Activated CD8-positive, alpha-beta memory T cell treated with anti-CD3 and anti-CD28 coated beads, Interleukin-2, amount 10 ng/mL, durations not matched to agents 7 days and 5 days (primary cell): Measurements from ENCODE around the gene OR52E8. TPM values are rescaled to one million over a fixed set of nuclear protein-coding genes. Genes with fewer than 3 reads are reported as not detected.

ENCODE experiments used
- ATAC-seq: fragments of 150-1000 bp; cut with Tn5 transposase; one replicate; pipeline ENCODE4 v1.10.0; 2021; ENCODE audit warnings: moderate library complexity
- CTCF ChIA-PET: fragments of 350-600 bp; sonication (Branson Sonifier 250); formaldehyde crosslinking; loops from one replicate; lab custom pipeline; 2021; ENCODE audit warnings: antibody characterized with exemption; lab: Charles Lee
- DNase-seq: peaks from one replicate; pipeline ENCODE4 v3.0.0-alpha.2; 2020
- H3K27ac Mint-ChIP-seq: one replicate; pipeline ENCODE4 v1.8.0; 2021; ENCODE audit warnings: mild to moderate bottlenecking, mixed read lengths
- H3K27me3 Mint-ChIP-seq: one replicate; pipeline ENCODE4 v1.8.0; 2021; ENCODE audit warnings: mixed read lengths
- H3K36me3 Mint-ChIP-seq: one replicate; pipeline ENCODE4 v1.8.0; 2021; ENCODE audit warnings: mild to moderate bottlenecking, mixed read lengths
- H3K4me1 Mint-ChIP-seq: one replicate; pipeline ENCODE4 v1.8.0; 2021; ENCODE audit warnings: mixed read lengths
- H3K4me3 Mint-ChIP-seq: one replicate; pipeline ENCODE4 v1.8.0; 2021; ENCODE audit warnings: mild to moderate bottlenecking, moderate library complexity, mixed read lengths
- H3K9me3 Mint-ChIP-seq: one replicate; pipeline ENCODE4 v1.8.0; 2022; ENCODE audit warnings: low read depth, mixed read lengths
- total RNA-seq, 2 experiments: library from RNA; stranded (reverse); gene quantifications; one replicate each; pipeline ENCODE4 v1.2.3, GENCODE V29; 2021

The OR52E8 gene
- total RNA-seq, result not detected

DNA sequence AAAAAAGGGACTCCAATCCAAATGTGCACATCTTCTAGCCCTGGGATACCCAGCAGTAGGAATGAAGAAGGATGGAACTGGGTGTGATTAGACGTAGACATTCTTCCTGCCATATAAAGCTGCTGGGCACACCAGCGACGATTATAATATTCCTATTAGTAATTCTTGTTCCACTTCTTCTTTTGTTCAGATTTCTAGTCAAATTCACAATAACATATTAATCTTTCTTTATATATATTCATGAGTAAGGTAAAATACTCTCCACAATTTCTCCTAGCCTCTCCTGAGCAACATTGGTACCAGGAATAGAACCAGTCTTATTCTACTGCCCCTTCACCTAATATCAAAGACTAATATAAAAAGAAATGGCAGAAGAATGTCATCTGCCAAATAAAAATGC lies at the start of gene OR52E8:
OR52E8 (minus strand) TSS at position 101 of the 400 bp plus-strand sequence; CDS start at position 101, 0 bp downstream.
- H3K9me3 Mint-ChIP-seq, result no peaks in the 10 kb centered on the region
- ATAC-seq (no peak), DNase-seq (no peak)
- CTCF ChIA-PET, result no interaction called here
- H3K27ac Mint-ChIP-seq, result no peak within 1 kb of the TSS
- H3K27me3 Mint-ChIP-seq, result peaks cover 3% of the 10 kb centered on the region
- no peaks in the 10 kb centered on the region for H3K36me3 Mint-ChIP-seq
- no peak within 1 kb of the TSS for H3K4me3 Mint-ChIP-seq
- H3K4me1 Mint-ChIP-seq, result no peaks in the 10 kb centered on the region

DNA sequence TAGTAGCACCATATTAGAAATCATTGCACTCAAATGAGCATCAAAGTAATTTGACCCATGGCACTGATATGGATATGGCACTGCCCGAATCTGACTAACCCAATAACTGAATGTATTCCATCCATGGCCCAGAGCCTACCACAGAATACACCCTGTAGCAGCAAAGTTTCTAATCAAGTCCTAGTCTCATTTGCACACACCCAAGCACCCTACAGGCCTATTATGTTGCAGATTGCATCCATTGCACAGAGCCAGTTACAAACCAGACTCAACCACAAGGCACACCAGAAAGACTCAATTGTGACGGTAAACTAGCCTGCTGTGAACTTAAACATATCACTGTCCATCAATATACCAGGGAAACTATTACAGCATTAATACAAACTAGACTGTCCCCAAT lies 42.0 kb upstream of the OR52E8 start:
- Mint-ChIP-seq H3K4me3 (no peak overlapping the region), H3K9me3 (no peaks in the 10 kb centered on the region), H3K36me3 (no peaks in the 10 kb centered on the region), H3K27ac (no peak overlapping the region), H3K4me1 (no peaks in the 10 kb centered on the region), H3K27me3 (peaks cover 4% of the 10 kb centered on the region)
- ATAC-seq (no peak), DNase-seq (no peak)
- CTCF ChIA-PET, result no interaction called here

DNA sequence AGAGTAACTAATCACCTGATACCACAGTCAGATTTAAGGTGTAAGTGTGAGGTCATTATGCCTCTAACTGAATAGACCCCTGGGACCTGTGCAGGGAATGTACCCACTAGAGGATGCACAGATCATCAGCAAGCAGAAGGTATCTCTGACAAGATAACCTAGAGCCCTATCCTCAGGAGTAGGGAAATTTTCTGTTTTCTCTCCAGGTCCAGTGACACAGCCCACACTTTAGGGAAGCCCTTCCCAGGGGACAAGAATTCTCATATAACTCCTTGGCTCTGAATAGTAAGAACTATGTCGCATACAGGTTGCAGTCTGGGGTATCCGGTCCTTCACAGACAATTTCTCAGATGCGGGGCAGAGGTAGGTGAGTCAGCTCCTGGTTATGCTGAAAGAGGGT lies 35.4 kb upstream of the OR52E8 start, which contains the start of gene OR52E5:
OR52E5 (plus strand) TSS at position 301 of the 400 bp plus-strand sequence. CDS start 7,569 bp downstream, outside the sequence.
- ATAC-seq (no peak), DNase-seq (no peak)
- CTCF ChIA-PET, result no interaction called here
- Mint-ChIP-seq H3K4me1 (no peaks in the 10 kb centered on the region), H3K36me3 (no peaks in the 10 kb centered on the region), H3K4me3 (no peak within 1 kb of the TSS), H3K9me3 (no peaks in the 10 kb centered on the region), H3K27me3 (peaks cover 7% of the 10 kb centered on the region), H3K27ac (no peak within 1 kb of the TSS)

DNA sequence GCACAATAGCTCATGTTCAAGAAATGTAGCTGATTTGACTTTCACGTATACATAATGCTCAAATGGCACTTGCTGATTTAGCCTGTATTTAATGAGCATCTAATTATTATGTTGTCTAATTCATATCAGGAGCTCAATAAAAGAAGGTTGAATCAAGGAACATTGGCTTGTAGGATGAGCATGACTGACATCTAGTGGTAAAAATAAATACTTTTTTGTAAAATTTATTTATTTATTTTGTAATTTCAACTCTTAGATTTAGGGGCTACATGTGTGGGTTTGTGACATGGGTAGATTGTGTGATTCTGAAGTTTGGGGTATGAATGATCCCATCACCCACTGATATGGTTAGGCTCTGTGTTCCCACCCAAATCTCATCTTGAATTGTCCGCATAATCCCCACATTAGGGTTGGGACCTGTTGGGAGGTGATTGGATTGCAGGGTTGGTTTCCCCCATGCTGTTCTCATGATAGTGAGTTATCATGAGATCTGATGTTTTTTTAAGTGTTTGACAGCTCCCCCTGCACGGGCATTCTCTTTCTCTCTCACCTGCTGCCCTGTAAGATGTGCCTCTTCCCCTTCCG lies 33.8 kb upstream of the OR52E8 start:
- no peak overlapping the region for H3K27ac Mint-ChIP-seq
- DNase-seq (no peak), ATAC-seq (no peak)
- CTCF ChIA-PET, result interaction anchor here (0.9 to 1.2 kb wide), 4 partner anchors 9 to 462 kb away, joined by 3 to 7 read pairs (median 4); no protein-coding TSS in a partner anchor
- H3K27me3 Mint-ChIP-seq, result peaks cover 10% of the 10 kb centered on the region
- no peaks in the 10 kb centered on the region for H3K9me3 Mint-ChIP-seq
- no peak overlapping the region for H3K4me3 Mint-ChIP-seq
- H3K4me1 Mint-ChIP-seq, result no peaks in the 10 kb centered on the region
- no peaks in the 10 kb centered on the region for H3K36me3 Mint-ChIP-seq

DNA sequence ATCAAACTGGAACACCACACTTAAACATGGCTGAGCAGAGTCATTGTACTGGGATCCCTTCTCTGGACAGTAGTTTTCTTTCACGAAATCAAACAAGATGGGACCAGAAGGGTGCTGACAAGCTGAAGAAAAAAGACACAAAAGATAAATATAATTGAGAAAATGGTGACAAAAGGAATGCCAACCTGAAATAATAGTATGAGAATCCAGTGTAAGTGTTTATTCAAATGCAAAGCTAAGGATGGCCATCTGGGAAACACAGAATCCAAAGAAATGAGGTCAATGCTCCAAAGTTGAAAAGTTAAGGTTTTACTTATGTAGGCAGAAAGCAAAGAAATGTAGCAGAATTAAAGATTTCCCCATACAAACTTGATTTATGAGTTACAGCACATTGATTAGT lies 30.2 kb upstream of the OR52E8 start:
- CTCF ChIA-PET, result no interaction called here
- Mint-ChIP-seq H3K27me3 (peaks cover 6% of the 10 kb centered on the region), H3K4me1 (no peaks in the 10 kb centered on the region), H3K9me3 (no peaks in the 10 kb centered on the region), H3K27ac (no peak overlapping the region), H3K36me3 (no peaks in the 10 kb centered on the region), H3K4me3 (no peak overlapping the region)
- DNase-seq (no peak), ATAC-seq (no peak)

DNA sequence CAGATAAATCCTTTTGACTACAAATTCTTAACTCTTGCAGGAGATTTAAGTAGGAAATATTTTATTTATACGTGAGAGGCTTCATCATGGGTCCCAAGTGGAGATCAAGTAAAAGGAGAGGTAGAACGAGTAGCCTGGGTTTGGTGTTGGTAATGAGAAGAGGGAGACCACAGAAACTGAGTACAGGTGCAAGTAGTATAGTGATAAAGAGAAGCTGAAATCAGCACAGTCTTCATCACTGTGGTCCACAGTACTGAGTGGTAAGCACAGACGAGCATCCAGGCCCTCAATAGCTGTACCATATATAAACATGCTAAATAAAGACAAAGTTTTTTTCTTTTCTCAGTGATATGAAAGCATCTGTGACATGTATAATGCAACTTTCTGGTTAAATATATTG lies 29.7 kb upstream of the OR52E8 start:
- CTCF ChIA-PET, result no interaction called here

DNA sequence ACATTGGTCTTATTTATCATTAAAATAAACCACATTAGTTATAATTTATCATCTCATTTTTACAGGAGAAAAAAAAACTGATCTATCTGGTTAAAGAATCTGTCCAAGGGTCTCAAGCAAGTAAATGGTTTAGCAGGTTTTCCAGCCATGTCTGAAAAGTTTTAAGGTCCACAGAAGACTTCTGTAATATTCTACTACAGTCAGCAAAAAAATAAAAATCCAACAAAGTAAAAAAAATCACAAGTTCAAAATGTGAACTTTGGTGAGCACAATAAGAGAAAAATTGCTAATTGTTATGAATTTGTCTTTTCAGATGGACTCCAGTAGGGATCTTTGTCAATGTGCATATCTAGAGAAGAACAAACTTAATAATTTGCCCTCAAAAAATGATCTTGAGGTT lies 24.3 kb upstream of the OR52E8 start:
- no peaks in the 10 kb centered on the region for H3K36me3 Mint-ChIP-seq
- CTCF ChIA-PET, result interaction anchor here (1.0 kb wide), 1 partner anchor 9 kb away, joined by 3 read pairs; no protein-coding TSS in a partner anchor
- H3K27ac Mint-ChIP-seq, result no peak overlapping the region
- H3K4me3 Mint-ChIP-seq, result no peak overlapping the region
- DNase-seq (no peak), ATAC-seq (no peak)
- no peaks in the 10 kb centered on the region for H3K9me3 Mint-ChIP-seq
- H3K4me1 Mint-ChIP-seq, result no peaks in the 10 kb centered on the region
- peaks cover 11% of the 10 kb centered on the region for H3K27me3 Mint-ChIP-seq

More for the DNA sequence above, 29.7 kb upstream of the OR52E8 start:
- Mint-ChIP-seq H3K4me1 (no peaks in the 10 kb centered on the region), H3K36me3 (no peaks in the 10 kb centered on the region), H3K27me3 (peaks cover 9% of the 10 kb centered on the region), H3K9me3 (no peaks in the 10 kb centered on the region), H3K4me3 (no peak overlapping the region), H3K27ac (no peak overlapping the region)
- DNase-seq, result no peak
- ATAC-seq, result no peak

DNA sequence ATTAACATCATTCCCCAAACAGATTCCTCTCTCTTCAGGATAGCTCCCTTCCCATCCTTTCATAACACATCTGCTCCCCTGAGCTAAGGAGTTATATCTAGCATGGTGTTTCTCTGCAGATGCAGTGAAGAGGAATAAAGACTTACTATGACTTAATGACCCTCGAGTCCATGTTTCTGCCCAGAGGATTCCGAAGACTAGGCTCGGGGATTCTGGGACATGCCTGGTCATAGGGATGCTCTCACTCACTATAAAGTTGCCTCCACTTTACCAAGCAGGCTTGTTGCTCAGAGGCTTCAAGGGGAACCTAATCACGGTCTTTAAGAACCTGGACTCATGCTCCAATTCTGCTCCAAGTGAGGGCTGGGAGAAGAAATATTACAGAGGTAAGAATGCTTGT lies 22.8 kb upstream of the OR52E8 start, which contains the start of gene OR52E4:
OR52E4 (plus strand) TSS at position 301 of the 400 bp plus-strand sequence. CDS start 3,664 bp downstream, outside the sequence.
- no peak for DNase-seq
- Mint-ChIP-seq H3K27me3 (peaks cover 11% of the 10 kb centered on the region), H3K9me3 (no peaks in the 10 kb centered on the region), H3K36me3 (no peaks in the 10 kb centered on the region), H3K4me1 (no peaks in the 10 kb centered on the region), H3K27ac (no peak within 1 kb of the TSS), H3K4me3 (no peak within 1 kb of the TSS)
- no peak for ATAC-seq
- CTCF ChIA-PET, result no interaction called here

DNA sequence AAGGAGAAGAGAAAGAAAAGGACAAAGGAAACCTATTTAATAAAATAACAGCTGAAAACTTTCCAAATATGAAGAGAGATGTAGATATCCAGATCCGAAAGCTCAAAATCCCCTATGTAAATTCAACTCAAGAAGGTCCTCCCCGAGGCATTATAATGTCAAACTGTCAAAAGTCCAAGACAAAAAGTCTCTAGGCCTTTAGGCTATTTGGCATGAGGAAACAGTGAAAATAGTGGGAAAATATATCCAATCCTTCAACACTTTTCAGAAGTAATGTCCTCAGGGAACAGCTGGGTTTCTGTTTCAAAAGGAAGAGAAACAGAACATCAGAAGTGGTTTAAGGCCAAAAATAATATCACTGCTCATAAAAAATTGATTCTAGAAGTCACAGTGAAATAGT lies 21.1 kb upstream of the OR52E8 start:
- Mint-ChIP-seq H3K27ac (no peak overlapping the region), H3K36me3 (no peaks in the 10 kb centered on the region), H3K27me3 (peaks cover 7% of the 10 kb centered on the region), H3K4me1 (no peaks in the 10 kb centered on the region), H3K9me3 (no peaks in the 10 kb centered on the region), H3K4me3 (no peak overlapping the region)
- CTCF ChIA-PET, result no interaction called here
- ATAC-seq (no peak), DNase-seq (no peak)

DNA sequence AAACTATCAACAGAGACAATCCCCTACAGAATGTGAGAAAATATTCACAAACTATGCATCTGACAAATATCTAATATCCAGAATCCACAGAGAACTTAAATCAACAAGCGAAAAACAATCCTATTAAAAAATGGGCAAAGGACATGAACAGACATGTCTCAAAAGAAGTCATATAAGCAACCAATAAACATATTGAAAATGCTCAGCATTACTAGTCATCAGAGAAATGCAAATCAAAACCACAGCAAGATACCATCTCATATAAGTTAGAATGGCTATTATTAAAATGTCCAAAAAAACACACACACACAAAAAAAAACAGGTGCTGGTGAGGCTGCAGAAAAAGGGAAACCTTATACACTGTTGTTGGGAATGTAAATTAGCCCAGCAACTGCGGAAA lies 8.3 kb upstream of the OR52E8 start:
- H3K9me3 Mint-ChIP-seq, result no peaks in the 10 kb centered on the region
- H3K36me3 Mint-ChIP-seq, result no peaks in the 10 kb centered on the region
- H3K27me3 Mint-ChIP-seq, result no peaks in the 10 kb centered on the region
- H3K4me1 Mint-ChIP-seq, result no peaks in the 10 kb centered on the region
- no peak overlapping the region for H3K4me3 Mint-ChIP-seq
- no peak overlapping the region for H3K27ac Mint-ChIP-seq
- no peak for DNase-seq
- CTCF ChIA-PET, result no interaction called here
- ATAC-seq, result no peak

DNA sequence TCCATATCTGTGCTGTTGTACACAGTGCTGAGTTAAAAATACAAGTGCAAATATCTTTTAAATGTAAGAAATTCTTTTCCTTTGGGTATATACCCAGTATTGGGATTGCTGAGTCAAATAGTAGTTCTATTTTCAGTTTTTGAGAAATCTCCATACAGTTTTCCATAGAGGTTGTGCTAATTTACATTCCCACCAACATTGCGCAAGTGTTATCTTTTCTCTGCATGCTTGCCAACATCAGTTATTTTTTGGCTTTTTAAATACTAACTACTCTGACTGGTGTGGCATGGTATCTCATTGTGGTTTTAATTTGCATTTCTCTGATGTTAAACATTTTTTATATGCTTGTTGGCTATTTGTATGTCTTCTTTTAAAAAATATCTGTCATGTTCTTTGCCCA lies 6.5 kb downstream of the OR52E8 start:
- DNase-seq, result no peak
- CTCF ChIA-PET, result no interaction called here
- H3K4me3 Mint-ChIP-seq, result no peak overlapping the region
- H3K9me3 Mint-ChIP-seq, result no peaks in the 10 kb centered on the region
- peaks cover 3% of the 10 kb centered on the region for H3K27me3 Mint-ChIP-seq
- H3K4me1 Mint-ChIP-seq, result no peaks in the 10 kb centered on the region
- H3K36me3 Mint-ChIP-seq, result no peaks in the 10 kb centered on the region
- no peak overlapping the region for H3K27ac Mint-ChIP-seq
- no peak for ATAC-seq

DNA sequence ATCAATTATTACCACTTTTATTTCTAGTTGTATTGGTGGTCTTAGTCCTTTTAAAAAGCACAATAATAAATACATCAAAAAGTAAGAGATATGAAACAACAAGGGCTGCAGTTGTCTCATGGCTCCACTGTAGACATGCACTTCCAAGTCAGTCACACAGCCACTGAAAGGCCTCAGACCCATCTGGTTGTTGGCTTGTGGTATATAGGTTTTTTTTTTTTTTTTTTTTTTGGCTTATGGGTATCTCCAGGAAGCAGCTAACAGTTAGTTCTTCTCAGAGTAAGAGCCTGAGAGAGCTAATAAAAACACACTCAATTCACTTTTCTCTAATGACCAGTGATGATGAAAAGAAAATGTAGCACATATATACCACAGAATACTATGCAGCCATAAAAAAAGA lies 9.8 kb downstream of the OR52E8 start:
- Mint-ChIP-seq H3K36me3 (no peaks in the 10 kb centered on the region), H3K27me3 (peaks cover 2% of the 10 kb centered on the region), H3K9me3 (no peaks in the 10 kb centered on the region), H3K4me1 (no peaks in the 10 kb centered on the region), H3K4me3 (no peak overlapping the region), H3K27ac (no peak overlapping the region)
- ATAC-seq, result no peak
- CTCF ChIA-PET, result no interaction called here
- no peak for DNase-seq

DNA sequence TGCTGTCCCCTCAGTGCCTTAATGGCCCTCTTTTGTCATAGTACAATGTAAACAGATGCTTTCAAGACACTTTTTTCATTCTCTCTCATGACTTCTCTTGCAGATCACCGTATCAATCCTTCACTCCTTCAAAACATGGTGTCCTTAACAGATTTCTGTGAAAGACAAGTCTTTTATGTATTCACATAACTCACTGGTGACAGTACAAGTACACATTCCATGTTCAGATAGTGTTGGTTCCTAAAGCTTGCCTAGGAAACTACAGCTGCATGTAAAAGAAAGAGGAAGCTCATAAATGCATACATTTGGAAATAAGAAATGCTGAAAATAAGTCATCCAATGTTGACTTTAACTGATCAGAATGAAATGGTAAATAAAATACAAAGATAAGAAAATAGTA lies 10.8 kb downstream of the OR52E8 start:
- Mint-ChIP-seq H3K27me3 (peaks cover 2% of the 10 kb centered on the region), H3K36me3 (no peaks in the 10 kb centered on the region), H3K4me3 (no peak overlapping the region), H3K4me1 (no peaks in the 10 kb centered on the region), H3K9me3 (no peaks in the 10 kb centered on the region), H3K27ac (no peak overlapping the region)
- DNase-seq (no peak), ATAC-seq (no peak)
- CTCF ChIA-PET, result no interaction called here

DNA sequence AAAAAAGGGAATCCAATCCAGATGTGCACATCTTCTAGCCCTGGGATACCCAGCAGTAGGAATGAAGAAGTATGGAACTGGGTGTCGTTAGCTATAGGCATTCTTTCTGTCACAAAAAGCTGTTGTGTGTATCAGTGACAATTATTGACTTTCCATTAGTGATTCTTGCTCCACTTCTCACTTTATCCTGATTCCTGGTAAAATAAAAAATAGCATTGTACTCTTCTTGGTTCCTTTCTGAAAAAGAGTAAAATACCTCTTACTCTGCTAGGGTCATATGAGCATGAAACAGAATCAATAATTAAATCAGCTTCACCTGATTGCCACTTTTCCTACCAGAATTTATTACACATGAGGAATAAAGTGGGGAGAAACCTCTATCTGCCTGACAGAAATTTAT lies 15.7 kb downstream of the OR52E8 start, which contains the start of gene OR52E6:
OR52E6 (minus strand) TSS at position 101 of the 400 bp plus-strand sequence; CDS start at position 101, 0 bp downstream.
- no peak for ATAC-seq
- CTCF ChIA-PET, result no interaction called here
- no peak for DNase-seq
- H3K4me3 Mint-ChIP-seq, result no peak within 1 kb of the TSS
- no peaks in the 10 kb centered on the region for H3K36me3 Mint-ChIP-seq
- H3K4me1 Mint-ChIP-seq, result no peaks in the 10 kb centered on the region
- H3K27ac Mint-ChIP-seq, result no peak within 1 kb of the TSS
- H3K9me3 Mint-ChIP-seq, result no peaks in the 10 kb centered on the region
- H3K27me3 Mint-ChIP-seq, result peaks cover 12% of the 10 kb centered on the region
